Small intestine (tissue), 7 donors: ENCODE results near the gene ZCRB1. TPM values are rescaled to one million over a fixed set of nuclear protein-coding genes. Genes with fewer than 3 reads are reported as not detected.
"Not testable (repeated sequence)": the region's sequence is repeated elsewhere in the genome, so short reads cannot be mapped to it uniquely, and the experiment has no call there.

Experiments used
- DNase-seq, 2 donors: peaks; one replicate each; pipeline versions ENCODE4 v3.0.0 to v3.0.0-alpha.2; 2013
- FAIRE-seq: peaks from 2 replicates; lab custom pipeline; 2012; peaks lifted over from hg19 to GRCh38; lab: Jason Lieb, UNC
- H3K27ac ChIP-seq, 3 donors: one replicate each; pipeline ENCODE4 v1.5.1; 2013; ENCODE audit warnings: low read length in 2 of 3, mild to moderate bottlenecking in 2 of 3, control low read depth in 1 of 3, inconsistent platforms in 1 of 3, low read depth in 1 of 3, moderate library complexity in 1 of 3
- H3K27me3 ChIP-seq, 3 donors: one replicate each; pipeline ENCODE4 v1.6.1; 2013; ENCODE audit warnings: low read length in 3 of 3, inconsistent platforms in 1 of 3; ENCODE audit not compliant: control insufficient read depth in 3 of 3, insufficient read depth in 3 of 3
- H3K36me3 ChIP-seq, 3 donors: one replicate each; pipeline ENCODE4 v1.6.1; 2013; ENCODE audit warnings: low read length in 3 of 3, inconsistent platforms in 1 of 3, low read depth in 1 of 3, mild to moderate bottlenecking in 1 of 3, moderate library complexity in 1 of 3; ENCODE audit not compliant: control insufficient read depth in 3 of 3, insufficient read depth in 2 of 3
- H3K4me1 ChIP-seq, 3 donors: one replicate each; pipeline ENCODE4 v1.6.1; 2013; ENCODE audit warnings: low read length in 2 of 3, inconsistent platforms in 1 of 3, low read depth in 1 of 3, mild to moderate bottlenecking in 1 of 3, moderate library complexity in 1 of 3; ENCODE audit not compliant: control insufficient read depth in 3 of 3, insufficient read depth in 2 of 3
- H3K4me3 ChIP-seq, 3 donors: one replicate each; pipeline ENCODE4 v1.5.1; 2013; ENCODE audit warnings: low read length in 3 of 3, control low read depth in 1 of 3, inconsistent platforms in 1 of 3, low read depth in 1 of 3, mild to moderate bottlenecking in 1 of 3, moderate library complexity in 1 of 3
- H3K9me3 ChIP-seq, 2 donors: one replicate each; pipeline ENCODE4 v1.6.1; 2013; ENCODE audit warnings: low read depth in 1 of 2, low read length in 1 of 2; ENCODE audit not compliant: control insufficient read depth in 2 of 2, insufficient read depth in 1 of 2
- WGBS, 3 donors: extraction: QIAGEN DNeasy Blood & Tissue Kit; methylation state at CpG; one replicate each; pipeline ENCODE4 v1.1.7; 2013; 5-methylcytosine and 5-hydroxymethylcytosine counted together
- polyA plus RNA-seq, 4 donors: library from polyadenylated mRNA; stranded (reverse) in 3 of 4; unstranded in 1 of 4; fragments of 200-250 nt in 3 of 4; fragments of 120-200 nt in 1 of 4; gene quantifications; one replicate each; pipeline versions ENCODE4 v1.2.1 to v1.2.3, GENCODE V29; 2013
- donor health status: healthy with polysubstance abuse.
- donor health status: control.
- donor health status: control.
- donor health status: Bipolar disorder and iron deficiency.
- donor health status: healthy.

ZCRB1 gene
- polyA plus RNA-seq, 4 donors = 29.7 to 38.4 (median 35.2) TPM

- H3K4me3 ChIP-seq = no peak overlapping the region
- H3K36me3 ChIP-seq = peaks cover 0 to 3% (median 0%) of the 10 kb centered on the region in 3 donors
- H3K27me3 ChIP-seq = no peaks in the 10 kb centered on the region
- DNase-seq = no peak
- H3K9me3 ChIP-seq = no peaks in the 10 kb centered on the region
- whole genome bisulfite sequencing, 3 donors = 82 to 89% (median 83%) methylated on average over 4 of the region's 4 CpGs
- H3K4me1 ChIP-seq = peaks cover 2 to 6% (median 2%) of the 10 kb centered on the region in 3 donors
- H3K27ac ChIP-seq = no peak overlapping the region
- no peak for FAIRE-seq
Observed at GRCh38 chr12:42361909-42362646, 36.2 kb upstream of the ZCRB1 start.

GRCh38 chr12:42360747-42361403 lies 35.0 kb upstream of the ZCRB1 start:
- Histone ChIP-seq H3K36me3 (peaks cover 0 to 6% (median 0%) of the 10 kb centered on the region in 3 donors), H3K9me3 (no peaks in the 10 kb centered on the region), H3K27ac (no peak overlapping the region), H3K4me3 (no peak overlapping the region), H3K4me1 (peaks cover 2 to 6% (median 2%) of the 10 kb centered on the region in 3 donors), H3K27me3 (no peaks in the 10 kb centered on the region)
- DNase-seq (no peak), FAIRE-seq (no peak)
- 89 to 96% (median 91%) methylated on average over 6 of the region's 6 CpGs for WGBS, 3 donors

- Histone ChIP-seq H3K9me3 (no peaks in the 10 kb centered on the region), H3K27me3 (no peaks in the 10 kb centered on the region), H3K36me3 (peaks cover 0 to 18% (median 0%) of the 10 kb centered on the region in 3 donors), H3K27ac (no peak overlapping the region), H3K4me3 (no peak overlapping the region), H3K4me1 (no peaks in the 10 kb centered on the region)
- no peak for DNase-seq
- FAIRE-seq = no peak
- 84 to 87% (median 86%) methylated on average over 2 of the region's 2 CpGs for WGBS, 3 donors
Observed at GRCh38 chr12:42356344-42356743, 30.4 kb upstream of the ZCRB1 start.

GRCh38 chr12:42350021-42350407 lies 24.1 kb upstream of the ZCRB1 start:
- H3K27ac ChIP-seq, H3K9me3 ChIP-seq, FAIRE-seq, H3K27me3 ChIP-seq, DNase-seq, H3K4me1 ChIP-seq, H3K4me3 ChIP-seq: not testable (repeated sequence)
- WGBS, 3 donors = 97 to 98% (median 97%) methylated on average over 3 to 34 of the region's 34 CpGs
- H3K36me3 ChIP-seq = peaks cover 0 to 17% (median 0%) of the 10 kb centered on the region in 3 donors

GRCh38 chr12:42349119-42350020 lies 23.5 kb upstream of the ZCRB1 start:
- not testable (repeated sequence) for H3K4me1 ChIP-seq, H3K27ac ChIP-seq, H3K9me3 ChIP-seq, H3K4me3 ChIP-seq, DNase-seq, H3K27me3 ChIP-seq, FAIRE-seq
- 92 to 93% (median 92%) methylated on average over 10 to 11 of the region's 16 CpGs for WGBS, 3 donors
- H3K36me3 ChIP-seq = peaks cover 0 to 17% (median 0%) of the 10 kb centered on the region in 3 donors

GRCh38 chr12:42346403-42347002 lies 20.6 kb upstream of the ZCRB1 start:
- DNase-seq = no peak
- Histone ChIP-seq H3K9me3 (no peaks in the 10 kb centered on the region), H3K36me3 (peaks cover 0 to 11% (median 0%) of the 10 kb centered on the region in 3 donors), H3K4me1 (no peaks in the 10 kb centered on the region), H3K27ac (no peak overlapping the region), H3K27me3 (no peaks in the 10 kb centered on the region), H3K4me3 (no peak overlapping the region)
- 100% methylated on average over 1 of the region's 1 CpG for WGBS, 3 donors
- FAIRE-seq = no peak

GRCh38 chr12:42343721-42344120 lies 17.8 kb upstream of the ZCRB1 start:
- H3K9me3 ChIP-seq = no peaks in the 10 kb centered on the region
- no peaks in the 10 kb centered on the region for H3K4me1 ChIP-seq
- no peak overlapping the region for H3K27ac ChIP-seq
- no peak for DNase-seq
- H3K36me3 ChIP-seq = peaks cover 0 to 15% (median 0%) of the 10 kb centered on the region in 3 donors
- H3K27me3 ChIP-seq = no peaks in the 10 kb centered on the region
- no peak for FAIRE-seq
- H3K4me3 ChIP-seq = no peak overlapping the region
- WGBS, 3 donors = 63 to 76% (median 69%) methylated on average over 3 of the region's 3 CpGs

- no peak overlapping the region for H3K4me3 ChIP-seq
- WGBS, 3 donors = 63 to 75% (median 69%) methylated on average over 2 of the region's 2 CpGs
Observed at GRCh38 chr12:42342028-42342427, 16.1 kb upstream of the ZCRB1 start.

More at GRCh38 chr12:42342028-42342427, 16.1 kb upstream of the ZCRB1 start:
- no peak overlapping the region for H3K27ac ChIP-seq
- H3K27me3 ChIP-seq = no peaks in the 10 kb centered on the region
- no peaks in the 10 kb centered on the region for H3K9me3 ChIP-seq
- DNase-seq (no peak), FAIRE-seq (no peak)
- no peaks in the 10 kb centered on the region for H3K4me1 ChIP-seq
- peaks cover 0 to 14% (median 6%) of the 10 kb centered on the region in 3 donors for H3K36me3 ChIP-seq
